GM19468 (cell line): ENCODE results near the gene ZMIZ1.

Experiments
- ATAC-seq: cut with Tn5 transposase; IDR thresholded peaks from one replicate; pipeline ENCODE4 v1.9.1; 2021; ENCODE audit warnings: mild to moderate bottlenecking, moderate library complexity, moderate number of reproducible peaks; ENCODE audit not compliant: unreplicated experiment; ENCODE audit errors: extremely low read depth

Gene ZMIZ1

DNA sequence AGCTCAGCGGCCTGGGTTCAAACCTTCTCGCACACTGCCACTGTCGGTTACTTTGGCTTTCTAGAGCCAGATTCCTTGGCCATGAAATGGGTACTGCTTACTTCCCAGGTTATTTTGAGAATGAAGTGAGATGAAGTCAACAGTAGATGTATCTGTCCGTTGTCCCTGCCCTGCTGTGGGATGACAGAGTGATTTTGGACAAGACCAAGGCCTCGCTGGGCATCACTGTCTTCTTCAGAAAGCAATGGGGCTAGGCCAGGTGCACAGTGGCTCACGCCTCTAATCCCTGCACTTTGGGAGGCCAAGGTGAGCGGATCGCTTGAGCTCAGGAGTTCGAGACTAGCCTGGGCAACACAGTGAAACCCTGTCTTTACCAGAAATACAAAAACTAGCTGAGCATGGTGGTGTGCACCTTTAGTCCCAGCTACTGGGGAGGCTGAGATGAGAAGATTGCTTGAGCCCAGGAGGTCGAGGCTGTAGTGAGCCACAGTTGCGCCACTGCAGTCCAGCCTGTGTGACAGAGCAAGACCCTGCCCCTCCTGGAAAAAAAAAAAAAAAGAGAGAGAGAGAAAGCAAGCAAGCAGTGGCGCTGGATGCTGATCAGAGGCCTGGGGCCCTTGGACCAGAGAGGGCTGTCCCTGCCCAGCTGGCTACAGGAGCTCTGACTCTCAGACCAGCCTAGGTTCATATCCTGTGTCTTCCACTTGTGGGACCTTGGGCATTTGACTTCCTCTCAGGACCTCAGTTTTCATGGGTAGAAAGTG is 25.8 kb downstream of the ZMIZ1 start:
- ATAC-seq: no peak

- ATAC-seq: no peak
These were observed 26.6 kb downstream of the ZMIZ1 start for GRCh38 chr10:79095316-79095715.

DNA sequence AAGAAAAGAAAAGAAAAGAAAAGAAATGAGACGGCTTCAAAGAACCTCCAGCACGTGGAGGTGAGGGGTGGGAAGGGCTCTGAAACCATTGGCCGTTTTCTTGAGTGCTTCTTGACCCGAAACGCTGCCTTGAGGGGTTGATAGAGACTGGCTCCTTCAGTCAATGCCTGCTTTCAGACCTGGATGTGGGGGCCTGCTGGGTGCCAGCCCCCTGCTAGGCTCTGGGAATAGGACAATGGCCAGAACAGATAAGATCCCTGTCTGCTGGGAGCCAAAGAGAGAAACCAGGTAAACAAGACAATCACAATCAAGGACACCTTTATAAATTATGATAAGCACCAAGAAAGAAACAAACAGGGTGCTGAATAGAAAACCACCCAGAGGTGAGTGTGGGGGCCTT is 27.7 kb downstream of the ZMIZ1 start:
- ATAC-seq: no peak

DNA sequence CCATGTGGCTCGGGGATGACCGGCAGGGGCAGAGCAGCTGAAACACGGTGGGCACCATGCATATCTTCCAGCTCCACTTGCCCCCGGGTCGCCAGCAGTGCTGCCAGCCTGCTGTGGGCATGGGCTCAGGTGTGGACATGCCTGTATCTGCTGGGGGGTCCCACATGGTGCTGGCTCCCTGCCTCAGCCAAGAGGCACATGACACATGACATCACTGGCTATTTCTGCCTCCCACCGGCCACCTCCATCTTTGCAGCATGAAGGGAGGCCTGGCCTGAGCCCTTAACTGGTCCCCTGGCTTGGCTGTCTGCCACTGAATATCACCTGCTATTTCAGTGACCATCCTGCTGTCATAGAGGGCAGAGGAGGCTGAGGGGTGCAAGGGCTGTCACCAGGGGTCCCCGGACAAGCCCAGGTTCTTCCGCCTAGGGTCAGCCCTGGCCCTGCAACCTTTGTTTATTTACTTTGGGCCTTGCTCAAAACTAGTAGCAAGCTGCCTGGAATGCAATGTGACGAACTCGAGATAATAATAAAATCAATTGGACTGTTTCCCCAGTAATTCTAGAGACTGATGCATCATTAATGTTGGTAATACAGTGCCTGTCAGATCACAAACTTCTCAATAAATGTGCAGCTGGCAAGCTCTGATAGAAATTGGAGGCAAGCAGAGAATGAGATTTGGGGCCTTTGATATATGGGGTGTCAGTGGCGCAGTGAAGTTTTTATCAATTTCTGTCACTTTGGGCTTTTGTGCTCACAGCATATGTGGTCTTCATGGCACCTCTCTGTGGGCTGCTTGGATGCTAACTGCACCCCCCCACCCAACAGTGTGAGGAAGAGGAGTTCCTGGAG is 28.5 kb downstream of the ZMIZ1 start:
- no peak for ATAC-seq

DNA sequence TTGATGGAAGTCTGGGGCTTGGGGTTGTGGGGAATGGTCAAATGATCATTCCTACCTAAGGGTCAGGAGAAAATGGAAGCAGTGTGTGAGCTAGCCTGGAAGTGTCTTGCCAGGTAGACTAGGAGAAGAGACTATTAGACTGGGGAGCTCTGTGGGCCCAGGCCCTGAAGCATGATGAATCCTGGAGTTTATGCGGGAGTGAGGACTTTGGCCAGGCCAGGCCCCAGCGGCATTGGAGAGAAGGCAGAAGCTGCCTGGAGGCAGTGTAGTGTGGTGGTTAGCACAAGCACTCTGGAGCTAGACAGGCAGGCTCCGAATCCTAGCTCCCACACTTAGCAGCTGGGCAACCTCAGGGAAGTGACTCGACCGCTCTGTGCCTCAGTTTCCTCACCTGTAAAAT is 29.3 kb downstream of the ZMIZ1 start:
- ATAC-seq: no peak

DNA sequence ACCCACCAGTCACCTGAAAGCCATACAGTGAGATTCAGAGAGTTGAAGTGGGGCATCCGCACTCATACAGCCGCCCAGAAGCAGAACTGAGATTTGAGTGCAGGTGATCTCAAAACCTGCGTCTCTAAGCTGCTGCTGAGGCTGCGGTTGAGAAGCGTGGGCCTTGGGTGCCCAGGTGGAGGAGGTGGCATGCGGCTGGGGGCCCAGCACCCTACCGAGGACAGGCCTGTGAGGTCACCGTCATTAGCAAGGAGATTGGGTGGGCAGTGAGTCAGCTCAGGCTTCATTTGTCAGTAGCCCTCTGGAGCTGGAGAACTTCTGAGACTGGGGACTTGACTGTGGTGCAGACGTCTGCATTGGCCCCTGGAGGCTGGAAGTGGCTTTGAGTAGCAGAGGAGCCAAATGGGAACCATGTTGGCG is 29.8 kb downstream of the ZMIZ1 start:
- peak; percentile 73 for ATAC-seq

DNA sequence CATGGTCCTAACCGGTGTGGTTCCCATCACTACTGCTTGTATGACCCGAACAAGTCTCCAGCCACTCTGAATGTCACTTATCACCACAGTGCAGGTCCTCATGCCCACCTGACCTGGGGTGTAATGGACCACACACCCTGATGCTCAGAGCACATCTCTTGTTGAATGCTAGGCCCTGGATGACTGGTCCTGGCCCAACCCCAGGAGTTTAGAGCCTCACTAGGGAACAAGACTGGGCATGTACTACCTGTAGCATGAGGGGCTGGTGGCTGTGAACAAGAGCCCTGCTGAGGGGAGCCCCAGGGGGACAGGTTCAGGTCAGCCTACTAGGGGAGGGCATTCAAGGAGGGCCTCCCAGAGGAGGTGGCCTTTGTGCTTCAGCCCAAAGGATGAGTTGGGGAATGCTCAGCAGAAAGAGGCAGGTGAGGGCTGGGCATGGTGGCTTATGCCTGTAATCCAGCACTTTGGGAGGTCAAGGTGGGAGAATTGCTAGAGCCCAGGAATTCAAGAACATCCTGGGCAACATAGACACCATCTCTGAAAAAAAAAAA is 31.2 kb downstream of the ZMIZ1 start:
- no peak for ATAC-seq

DNA sequence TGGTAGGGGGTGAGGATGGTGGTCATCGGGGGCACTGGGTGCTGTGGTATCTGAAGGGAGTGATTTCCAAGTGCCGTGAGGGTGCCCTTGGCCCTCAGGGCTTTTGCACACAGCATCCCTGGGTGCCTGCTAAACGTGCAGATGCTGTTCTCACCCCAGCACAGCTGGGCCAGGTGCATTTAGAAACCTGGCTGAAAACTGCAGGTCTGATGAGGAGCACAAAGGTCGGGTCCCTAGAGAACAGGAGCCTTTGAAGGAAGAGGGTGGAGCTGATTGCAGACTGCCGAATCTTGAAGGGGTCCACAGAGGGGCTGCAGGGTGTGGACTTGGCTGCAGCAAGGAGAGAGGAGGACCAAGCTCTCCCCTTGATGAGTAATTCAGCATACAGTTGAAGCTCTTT is 32.0 kb downstream of the ZMIZ1 start:
- no peak for ATAC-seq

- ATAC-seq: no peak
These were observed 33.1 kb downstream of the ZMIZ1 start for GRCh38 chr10:79101560-79102497.

GRCh38 chr10:79102498-79102874 is 33.7 kb downstream of the ZMIZ1 start:
- no peak for ATAC-seq

DNA sequence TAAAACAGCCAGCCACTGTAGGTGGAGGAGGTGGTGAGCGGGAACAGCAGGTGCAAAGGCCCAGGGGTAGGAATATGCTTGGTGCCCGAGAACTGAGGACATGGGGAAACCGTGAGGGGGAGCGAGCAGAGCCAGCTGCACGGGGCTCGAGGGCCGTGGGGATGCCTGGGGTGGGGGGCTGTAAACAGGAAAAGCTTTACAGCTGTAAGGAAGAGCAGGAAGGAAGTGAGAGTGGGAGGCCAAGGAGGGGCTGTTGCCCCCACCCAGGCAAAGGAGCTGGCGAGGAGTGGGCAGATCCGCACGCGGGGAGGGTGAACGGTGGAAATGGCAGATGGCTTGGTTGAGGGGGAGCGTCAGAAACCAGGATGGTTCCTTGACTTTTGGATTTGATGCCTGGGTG is 34.4 kb downstream of the ZMIZ1 start:
- ATAC-seq: no peak

DNA sequence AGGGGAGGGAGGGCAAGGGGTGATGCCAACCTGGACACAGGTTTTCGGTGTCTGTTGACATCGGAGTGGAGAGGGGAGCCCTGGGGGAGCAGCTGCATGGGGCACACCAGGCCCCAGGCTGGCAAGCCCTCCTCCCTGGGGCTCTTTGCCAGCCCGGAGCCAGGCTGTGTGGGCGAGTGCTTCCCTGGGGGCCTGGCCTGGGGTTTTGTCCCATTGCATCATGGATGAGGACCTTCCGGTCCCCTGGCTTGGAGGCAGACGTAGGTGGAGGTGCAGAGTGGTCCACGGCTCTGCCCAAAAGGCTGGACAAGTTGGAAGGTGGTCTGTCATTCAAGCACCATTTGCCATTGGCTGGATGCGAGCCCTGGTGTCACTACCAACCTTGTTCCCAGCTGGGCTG is 34.8 kb downstream of the ZMIZ1 start:
- no peak for ATAC-seq

- no peak for ATAC-seq
These were observed 36.5 kb downstream of the ZMIZ1 start for GRCh38 chr10:79105150-79105739.

- no peak for ATAC-seq
These were observed 37.1 kb downstream of the ZMIZ1 start for GRCh38 chr10:79105818-79106217.

DNA sequence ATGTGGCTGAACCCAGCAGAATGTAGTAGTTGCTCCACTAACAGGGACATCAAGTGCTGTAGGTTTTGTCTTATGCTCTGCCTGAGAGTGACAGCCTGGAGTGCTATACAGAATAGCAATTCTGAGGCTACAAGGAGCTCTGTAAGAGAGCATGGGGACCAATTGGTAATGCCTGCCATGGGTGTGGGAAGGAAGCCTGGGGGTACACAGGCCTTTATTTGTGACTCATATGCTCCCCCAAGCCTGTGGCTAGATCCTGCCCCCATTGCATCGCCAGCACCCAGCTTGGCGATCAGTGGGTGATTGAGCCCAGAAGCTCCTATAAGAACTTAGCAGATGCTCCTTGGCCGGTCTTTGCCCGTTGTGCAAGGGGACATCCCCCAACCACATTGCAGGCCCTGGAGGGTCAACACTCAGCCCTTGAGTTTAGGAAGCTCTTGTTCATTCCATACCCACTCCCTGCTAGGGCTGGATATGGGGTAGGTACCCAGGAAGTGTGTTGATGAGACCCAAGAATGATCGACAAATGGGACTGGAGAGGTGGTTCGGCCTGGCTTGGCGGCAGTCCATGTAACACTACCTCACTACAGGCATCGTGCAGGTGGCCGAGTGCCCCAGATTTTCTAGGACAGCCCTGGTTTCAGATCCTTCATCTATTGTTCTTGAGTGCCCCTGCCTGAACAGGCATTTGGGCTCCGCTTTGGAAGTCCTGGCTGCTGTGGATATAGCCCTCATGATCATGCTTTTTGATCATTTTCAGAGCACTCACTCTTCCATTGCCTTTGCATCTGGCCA is 37.7 kb downstream of the ZMIZ1 start:
- ATAC-seq: no peak

DNA sequence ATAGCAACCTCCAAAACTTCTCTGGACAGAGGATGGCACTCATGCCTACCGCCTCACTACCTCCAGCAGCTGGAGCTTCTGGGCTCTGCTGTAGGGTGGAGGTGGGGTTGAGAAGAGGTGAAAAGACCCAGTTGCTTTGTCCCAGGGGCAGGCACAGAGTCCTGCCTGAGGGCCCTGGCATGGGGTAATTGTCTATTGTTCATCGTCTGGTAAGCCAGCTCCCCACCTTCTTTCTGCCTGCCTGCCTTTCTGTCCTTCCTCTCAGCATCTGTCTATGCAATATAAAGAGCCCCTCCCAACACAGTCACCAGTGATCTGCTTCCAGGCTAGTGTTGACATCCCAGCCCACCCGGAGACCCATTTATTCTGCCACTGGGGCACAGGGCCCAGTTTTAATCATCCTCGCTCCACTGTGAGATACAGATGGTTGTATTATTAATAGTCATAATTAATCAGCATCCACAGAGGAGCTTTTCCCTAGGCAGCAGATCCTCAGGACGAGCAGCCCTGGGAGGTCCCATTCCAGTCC is 39.0 kb downstream of the ZMIZ1 start:
- ATAC-seq: no peak

- no peak for ATAC-seq
These were observed 40.0 kb downstream of the ZMIZ1 start for GRCh38 chr10:79108728-79109127.

DNA sequence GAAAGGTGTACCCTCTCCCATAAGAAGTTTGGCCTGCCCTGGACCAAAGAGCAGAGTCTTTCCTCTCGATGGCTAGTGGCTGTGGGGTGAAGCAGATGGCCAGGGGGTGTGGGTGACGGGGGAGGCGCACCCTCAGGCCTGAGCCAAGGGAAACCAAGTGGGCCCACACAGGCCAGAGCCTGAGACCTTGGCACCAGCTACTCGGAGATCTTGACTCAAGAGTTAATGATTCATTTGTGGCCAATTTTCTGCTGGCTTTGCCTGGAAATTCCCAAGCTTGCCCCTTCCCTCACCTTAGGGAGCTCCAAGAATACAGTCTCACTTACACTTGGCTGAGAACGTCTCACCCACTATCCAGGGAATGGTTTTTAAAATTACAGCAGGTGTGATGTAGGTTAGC is 42.7 kb downstream of the ZMIZ1 start:
- ATAC-seq: no peak
